Measurements from ENCODE around the gene TFF2.

TFF2 gene

DNA sequence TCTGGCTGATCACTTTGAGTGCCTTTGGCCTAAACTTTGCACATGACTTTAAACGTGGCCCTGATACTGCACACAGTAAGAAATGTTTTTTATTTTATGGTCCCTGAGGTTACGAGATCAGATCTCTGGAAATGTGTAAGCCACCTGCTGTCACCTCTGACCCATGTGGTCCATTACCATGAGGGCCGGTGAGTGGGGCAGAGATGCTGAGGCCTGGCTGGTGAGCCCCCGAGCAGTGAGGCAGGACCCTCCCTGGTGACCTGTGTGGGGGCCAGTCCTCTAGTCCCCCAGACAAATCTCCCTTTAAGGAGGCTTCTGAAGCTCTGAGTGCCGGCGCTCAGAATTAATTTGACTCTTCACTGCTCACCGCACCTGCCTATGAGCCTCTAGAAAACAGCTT lies 48.0 kb downstream of the TFF2 start:
- TF ChIP-seq ZBTB7A (IDR thresholded peaks at IDR 0.05; ENCODE audit: low read depth) (no peak), CREB1 (IDR thresholded peaks at IDR 0.05; ENCODE audit: low read depth) (no peak), EGR1 (IDR thresholded peaks at IDR 0.05) (no peak), MAX (IDR thresholded peaks at IDR 0.05) (no peak), TEAD4 (IDR thresholded peaks at IDR 0.05) (no peak), FOXM1 (IDR thresholded peaks at IDR 0.05; ENCODE audit: borderline replicate concordance, low read depth) (no peak), CEBPB (IDR thresholded peaks at IDR 0.05) (no peak), USF1 (IDR thresholded peaks at IDR 0.05) (no peak), NFIC (IDR thresholded peaks at IDR 0.05) (no peak), TAF1 (IDR thresholded peaks at IDR 0.05; ENCODE audit: low read depth) (no peak), RAD21 (IDR thresholded peaks at IDR 0.05; ENCODE audit: low read depth) (no peak), YY1 (IDR thresholded peaks at IDR 0.05; ENCODE audit: low read depth) (no peak), EP300 (IDR thresholded peaks at IDR 0.05; ENCODE audit: borderline replicate concordance) (no peak), TCF12 (IDR thresholded peaks at IDR 0.05; ENCODE audit: low read depth) (no peak)
- TF ChIP-seq, protein P1, sequence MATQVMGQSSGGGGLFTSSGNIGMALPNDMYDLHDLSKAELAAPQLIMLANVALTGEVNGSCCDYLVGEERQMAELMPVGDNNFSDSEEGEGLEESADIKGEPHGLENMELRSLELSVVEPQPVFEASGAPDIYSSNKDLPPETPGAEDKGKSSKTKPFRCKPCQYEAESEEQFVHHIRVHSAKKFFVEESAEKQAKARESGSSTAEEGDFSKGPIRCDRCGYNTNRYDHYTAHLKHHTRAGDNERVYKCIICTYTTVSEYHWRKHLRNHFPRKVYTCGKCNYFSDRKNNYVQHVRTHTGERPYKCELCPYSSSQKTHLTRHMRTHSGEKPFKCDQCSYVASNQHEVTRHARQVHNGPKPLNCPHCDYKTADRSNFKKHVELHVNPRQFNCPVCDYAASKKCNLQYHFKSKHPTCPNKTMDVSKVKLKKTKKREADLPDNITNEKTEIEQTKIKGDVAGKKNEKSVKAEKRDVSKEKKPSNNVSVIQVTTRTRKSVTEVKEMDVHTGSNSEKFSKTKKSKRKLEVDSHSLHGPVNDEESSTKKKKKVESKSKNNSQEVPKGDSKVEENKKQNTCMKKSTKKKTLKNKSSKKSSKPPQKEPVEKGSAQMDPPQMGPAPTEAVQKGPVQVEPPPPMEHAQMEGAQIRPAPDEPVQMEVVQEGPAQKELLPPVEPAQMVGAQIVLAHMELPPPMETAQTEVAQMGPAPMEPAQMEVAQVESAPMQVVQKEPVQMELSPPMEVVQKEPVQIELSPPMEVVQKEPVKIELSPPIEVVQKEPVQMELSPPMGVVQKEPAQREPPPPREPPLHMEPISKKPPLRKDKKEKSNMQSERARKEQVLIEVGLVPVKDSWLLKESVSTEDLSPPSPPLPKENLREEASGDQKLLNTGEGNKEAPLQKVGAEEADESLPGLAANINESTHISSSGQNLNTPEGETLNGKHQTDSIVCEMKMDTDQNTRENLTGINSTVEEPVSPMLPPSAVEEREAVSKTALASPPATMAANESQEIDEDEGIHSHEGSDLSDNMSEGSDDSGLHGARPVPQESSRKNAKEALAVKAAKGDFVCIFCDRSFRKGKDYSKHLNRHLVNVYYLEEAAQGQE (IDR thresholded peaks at IDR 0.05; ENCODE audit: low read depth) = no peak

GRCh38 chr21:42302076-42302650 lies 48.6 kb downstream of the TFF2 start:
- TF ChIP-seq TCF12 (IDR thresholded peaks at IDR 0.05; ENCODE audit: low read depth) = no peak
- no peak for TF ChIP-seq TAF1 (IDR thresholded peaks at IDR 0.05; ENCODE audit: low read depth)
- no peak for TF ChIP-seq EGR1 (IDR thresholded peaks at IDR 0.05)
- no peak for TF ChIP-seq USF1 (IDR thresholded peaks at IDR 0.05)
- no peak for TF ChIP-seq YY1 (IDR thresholded peaks at IDR 0.05; ENCODE audit: low read depth)
- TF ChIP-seq MAX (IDR thresholded peaks at IDR 0.05) = no peak
- no peak for TF ChIP-seq RAD21 (IDR thresholded peaks at IDR 0.05; ENCODE audit: low read depth)
- TF ChIP-seq, protein P1 (IDR thresholded peaks at IDR 0.05; ENCODE audit: low read depth) = no peak

DNA sequence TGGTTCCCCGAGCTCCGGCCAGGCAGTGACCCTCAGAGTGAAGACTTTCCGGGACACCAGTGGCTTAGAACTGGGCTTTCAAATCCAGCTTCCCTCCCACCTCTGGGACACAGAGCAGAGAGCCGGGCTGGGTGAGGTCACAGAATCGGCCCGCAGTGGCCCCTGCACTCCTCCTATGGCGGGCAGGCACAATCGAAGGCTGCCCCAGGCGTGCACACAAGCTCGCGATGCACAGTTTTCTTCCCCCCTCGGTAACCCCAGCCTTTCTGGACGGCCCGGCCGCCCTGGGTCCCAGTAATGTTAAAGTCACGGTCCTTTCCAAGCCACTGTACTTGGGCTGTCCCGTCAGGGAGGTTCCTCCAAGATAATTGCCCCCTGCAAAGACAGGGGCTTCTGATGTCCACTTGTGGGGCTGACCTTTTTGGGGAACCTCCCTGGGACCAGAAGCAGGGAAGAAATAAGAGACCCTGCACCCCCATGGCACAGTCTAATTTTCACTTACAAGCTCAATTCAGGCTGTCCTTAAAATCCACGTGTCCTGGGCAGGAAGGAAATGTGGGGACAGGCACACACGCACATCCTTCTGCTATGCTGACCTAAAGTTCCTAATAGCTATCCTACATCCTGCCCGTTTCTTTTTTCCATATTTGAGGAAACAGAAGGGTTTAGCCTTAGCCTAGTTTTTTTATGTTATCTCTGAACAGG lies 49.3 kb downstream of the TFF2 start:
- TF ChIP-seq, protein P1 (IDR thresholded peaks at IDR 0.05; ENCODE audit: low read depth) = no peak
- TF ChIP-seq EP300 (IDR thresholded peaks at IDR 0.05; ENCODE audit: borderline replicate concordance) (no peak), NFIC (IDR thresholded peaks at IDR 0.05) (no peak), ZBTB7A (IDR thresholded peaks at IDR 0.05; ENCODE audit: low read depth) (no peak)

DNA sequence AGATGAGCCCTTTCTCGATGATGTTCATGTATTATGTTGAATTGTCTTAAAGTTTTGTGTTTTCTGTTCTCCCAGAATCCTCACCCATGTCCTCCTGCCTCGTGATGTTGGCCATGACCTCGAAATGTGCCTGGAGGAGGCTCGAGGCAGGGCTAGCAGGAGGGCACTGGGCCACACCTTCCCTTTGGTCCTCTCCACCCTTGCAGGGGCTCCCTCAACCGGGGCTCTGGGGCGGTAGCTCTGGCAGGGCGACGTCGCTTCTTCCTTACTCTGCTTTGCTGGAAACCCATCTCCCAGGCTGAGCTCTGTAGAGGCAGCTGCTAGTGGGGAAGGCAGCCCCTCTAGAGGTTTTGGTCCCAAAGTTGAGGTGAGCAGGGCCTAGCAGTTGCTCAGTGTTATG lies 49.8 kb downstream of the TFF2 start:
- TF ChIP-seq EGR1 (IDR thresholded peaks at IDR 0.05) = no peak
- TF ChIP-seq EP300 (IDR thresholded peaks at IDR 0.05; ENCODE audit: borderline replicate concordance) = no peak
- no peak for TF ChIP-seq RAD21 (IDR thresholded peaks at IDR 0.05; ENCODE audit: low read depth)
- no peak for TF ChIP-seq TCF12 (IDR thresholded peaks at IDR 0.05; ENCODE audit: low read depth)
- TF ChIP-seq YY1 (IDR thresholded peaks at IDR 0.05; ENCODE audit: low read depth) = no peak
- TF ChIP-seq MAX (IDR thresholded peaks at IDR 0.05) = no peak
- TF ChIP-seq USF1 (IDR thresholded peaks at IDR 0.05) = no peak
- no peak for TF ChIP-seq CEBPB (IDR thresholded peaks at IDR 0.05)
- TF ChIP-seq TAF1 (IDR thresholded peaks at IDR 0.05; ENCODE audit: low read depth) = no peak
- TF ChIP-seq, protein P1 (IDR thresholded peaks at IDR 0.05; ENCODE audit: low read depth) = no peak
- no peak for TF ChIP-seq FOXM1 (IDR thresholded peaks at IDR 0.05; ENCODE audit: borderline replicate concordance, low read depth)
- no peak for TF ChIP-seq CREB1 (IDR thresholded peaks at IDR 0.05; ENCODE audit: low read depth)
- TF ChIP-seq ZBTB7A (IDR thresholded peaks at IDR 0.05; ENCODE audit: low read depth) = no peak
- no peak for TF ChIP-seq TEAD4 (IDR thresholded peaks at IDR 0.05)

All from Ishikawa (cell line).